NCI-H2227 treated with DMSO at 0.1 percent for 48 hours (cell line): ENCODE results near the gene CD247.

Source experiments
- DNase-seq: peaks from one replicate; lab custom pipeline; 2025; lab: John Stamatoyannopoulos, UW

The CD247 gene

DNA sequence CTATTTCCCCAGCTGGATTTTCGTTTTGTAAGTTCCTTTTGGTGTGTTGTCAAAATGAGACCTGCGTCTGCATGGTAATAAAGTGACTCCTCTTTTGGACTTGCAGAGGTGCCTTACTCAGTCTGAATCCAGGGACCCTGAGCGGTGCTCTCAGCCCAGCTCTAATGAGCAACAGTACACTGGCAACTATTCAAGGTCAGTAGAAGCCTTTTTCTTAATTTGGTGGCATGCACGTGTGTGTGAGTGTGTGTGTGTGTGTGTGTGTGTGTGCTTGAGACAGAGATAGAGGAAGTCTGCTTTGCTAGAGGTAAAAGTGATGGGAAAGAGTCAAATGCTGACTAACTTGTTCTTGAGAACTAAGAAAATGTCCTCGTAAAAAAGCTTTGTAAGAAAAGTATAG, 105.4 kb downstream of the CD247 start:
- no peak for DNase-seq

DNA sequence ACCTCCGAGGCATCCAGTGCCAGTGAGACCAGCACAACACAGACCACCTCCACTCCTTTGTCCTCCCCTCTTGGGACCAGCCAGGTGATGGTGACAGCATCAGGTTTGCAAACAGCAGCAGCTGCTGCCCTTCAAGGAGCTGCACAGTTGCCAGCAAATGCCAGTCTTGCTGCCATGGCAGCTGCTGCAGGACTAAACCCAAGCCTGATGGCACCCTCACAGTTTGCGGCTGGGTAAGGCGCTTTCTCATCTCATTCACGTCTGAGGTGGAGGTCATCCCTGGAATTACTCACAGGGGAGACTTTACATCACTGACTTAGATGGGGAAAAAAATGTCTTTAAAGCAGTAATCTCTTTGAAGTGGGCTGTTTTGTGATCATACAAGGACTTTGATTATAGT, 106.3 kb downstream of the CD247 start:
- DNase-seq, result no peak

DNA sequence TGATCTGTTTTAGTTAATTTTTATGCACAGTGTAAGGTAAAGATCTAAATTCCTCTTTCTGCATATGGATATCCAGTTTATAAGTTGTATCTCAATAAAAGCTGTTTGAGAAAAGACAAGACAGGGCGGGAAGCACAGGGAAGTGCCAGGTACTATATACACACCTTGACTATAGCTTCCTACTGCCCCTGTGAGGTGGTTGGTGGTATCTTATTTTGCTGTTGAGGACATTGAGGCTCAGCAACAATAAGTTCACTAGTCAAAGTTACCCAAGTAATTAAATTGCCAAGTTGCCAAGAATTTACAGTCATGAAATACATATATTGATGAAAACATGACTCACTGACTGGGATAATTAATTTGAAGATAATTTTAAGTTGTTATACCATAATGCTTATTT, 109.1 kb downstream of the CD247 start:
- DNase-seq, result no peak

DNA sequence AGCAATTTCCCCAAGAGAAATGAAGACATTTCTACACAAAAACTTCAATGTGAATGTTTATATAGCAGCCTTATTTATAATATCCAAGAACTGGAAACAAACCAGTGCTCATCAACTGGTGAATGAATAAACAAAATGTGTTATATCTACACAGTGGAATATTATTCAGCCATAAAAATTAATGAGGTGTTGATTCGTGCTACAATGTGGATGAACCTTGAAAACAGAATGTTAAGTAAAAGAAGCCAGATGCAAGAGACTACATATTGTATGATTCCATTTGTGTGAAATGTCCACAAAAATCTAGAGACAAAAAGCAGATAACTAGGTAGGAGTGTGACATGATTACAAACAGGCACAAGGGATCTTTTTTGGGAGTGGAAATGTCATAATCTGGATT, 110.0 kb downstream of the CD247 start:
- no peak for DNase-seq

DNA sequence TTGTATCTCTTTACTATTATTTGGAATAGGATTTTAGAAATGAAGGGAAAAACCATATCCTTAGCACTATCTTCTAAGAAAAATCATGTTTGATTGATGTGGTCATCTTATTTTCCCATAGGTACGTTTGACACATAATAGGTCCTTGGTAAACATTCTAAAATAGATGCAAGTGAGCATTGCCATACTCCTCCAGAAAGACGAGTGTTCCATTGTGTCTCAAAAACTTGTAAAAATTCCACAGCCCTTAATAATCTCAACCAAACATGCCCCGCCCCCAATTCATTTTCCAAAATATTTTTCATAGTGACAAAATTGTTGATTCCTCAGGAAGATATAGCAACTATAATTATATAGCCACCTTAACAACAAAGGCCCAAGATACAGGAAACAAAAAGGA, 113.4 kb downstream of the CD247 start:
- DNase-seq, result no peak

DNA sequence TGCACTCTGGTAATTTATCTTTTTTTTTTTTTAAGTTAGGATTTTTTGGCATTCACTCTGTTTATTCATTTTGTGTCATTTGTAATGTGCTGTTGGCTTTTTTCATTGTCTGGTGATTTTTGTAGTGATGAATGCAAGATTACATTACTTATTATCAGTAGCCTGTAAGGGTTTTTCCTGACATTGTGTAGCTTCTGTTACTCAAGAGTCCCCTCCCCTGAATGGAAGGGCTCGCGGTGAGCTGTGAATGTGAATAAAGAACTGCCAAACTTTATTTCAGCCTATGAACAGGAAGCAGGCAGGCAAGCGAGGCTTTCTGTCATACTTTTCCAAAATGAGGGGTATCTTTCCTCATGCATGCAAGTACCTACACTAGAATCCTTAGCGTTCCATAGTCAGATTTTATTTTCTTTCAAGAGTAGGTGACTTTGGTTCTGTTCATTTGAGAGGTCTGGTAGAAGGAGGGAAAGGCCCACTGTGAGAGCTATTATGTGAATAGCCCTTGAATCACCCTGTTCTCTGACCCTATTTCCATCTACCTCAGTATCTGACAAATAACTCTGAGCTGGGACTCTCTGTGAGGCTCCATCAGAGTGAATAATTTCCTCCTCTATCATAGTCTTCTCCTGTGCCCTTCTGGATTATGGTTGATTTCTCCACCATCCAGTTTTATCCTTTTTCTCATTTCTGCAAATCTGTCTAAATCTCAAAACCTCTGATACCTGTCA, 114.0 kb downstream of the CD247 start:
- DNase-seq, result no peak

DNA sequence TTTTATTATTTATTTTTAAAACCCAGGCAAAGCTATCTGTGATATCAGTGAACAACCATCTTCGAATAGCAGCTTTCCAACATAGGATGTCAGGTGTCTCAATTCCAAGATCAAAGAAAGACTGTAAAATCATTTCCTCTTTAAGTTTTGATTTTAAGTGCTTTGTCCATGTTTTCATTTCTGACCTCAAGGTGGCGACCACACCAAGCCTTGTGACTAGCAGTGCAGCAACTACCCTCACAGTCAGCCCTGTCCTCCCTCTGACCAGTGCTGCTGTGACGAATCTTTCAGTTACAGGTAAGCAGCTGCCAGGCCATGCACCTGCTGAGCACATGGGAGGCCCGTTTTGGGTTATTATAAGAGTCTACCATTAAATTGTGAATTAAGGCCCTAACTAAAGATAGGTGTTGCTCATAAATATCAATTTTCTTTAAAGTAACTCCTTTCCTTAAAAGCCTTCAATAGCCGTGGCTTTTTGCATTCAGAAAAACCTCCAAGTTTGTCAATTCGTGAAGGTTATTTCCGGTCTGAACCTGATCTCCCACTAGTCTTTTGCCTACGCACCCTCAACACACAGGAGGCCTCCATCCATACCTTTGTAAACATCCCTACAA, 117.0 kb downstream of the CD247 start:
- DNase-seq, result peak; percentile 26

DNA sequence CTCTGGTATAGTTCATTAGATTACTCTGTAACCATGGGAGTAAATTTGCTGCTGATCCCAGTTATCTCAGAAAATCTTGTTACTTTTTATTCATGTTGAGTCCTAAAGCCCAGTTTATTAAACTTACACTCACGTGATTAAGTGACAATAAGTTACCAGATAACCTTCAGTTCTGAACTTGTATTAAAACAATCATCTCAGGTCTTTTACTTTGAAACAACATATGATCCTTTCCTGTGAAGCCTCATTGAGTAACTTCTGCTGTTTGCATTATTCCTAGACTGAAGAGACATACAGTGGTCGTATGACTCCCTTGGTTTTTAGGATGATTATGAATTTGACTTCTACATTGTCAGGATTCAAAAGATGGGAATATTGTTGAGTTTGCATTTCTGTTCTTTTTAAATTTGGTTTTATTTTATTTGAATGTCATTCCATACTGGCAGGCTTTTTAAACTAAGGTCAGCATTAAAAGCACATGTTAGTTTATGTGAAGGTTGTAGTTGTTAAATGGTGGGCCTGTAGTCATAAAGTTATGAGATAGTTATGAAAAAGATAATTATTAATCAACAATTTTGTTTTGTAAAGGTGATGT, 117.9 kb downstream of the CD247 start:
- no peak for DNase-seq

DNA sequence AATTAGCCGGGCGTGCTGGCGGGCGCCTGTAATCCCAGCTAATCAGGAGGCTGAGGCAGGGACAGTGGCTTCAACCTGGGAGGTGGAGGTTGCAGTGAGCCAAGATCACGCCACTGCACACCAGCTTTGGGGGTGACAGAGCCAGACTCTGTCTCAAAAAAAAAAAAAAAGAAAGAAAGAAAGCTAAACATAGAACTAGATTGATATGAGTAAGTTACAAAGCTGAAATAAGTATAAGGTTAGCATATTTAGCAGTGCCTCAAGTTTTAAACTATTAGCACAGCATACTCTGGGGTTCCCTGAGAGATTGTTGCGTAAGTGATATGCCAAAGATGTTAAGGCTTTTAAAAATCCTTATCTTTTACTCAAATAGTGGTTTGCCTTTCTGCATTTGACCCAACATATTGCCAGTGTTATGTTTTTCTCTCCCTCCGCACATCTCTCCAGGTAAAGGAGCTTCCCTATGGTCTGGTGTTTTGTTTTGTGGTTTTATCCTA, 126.1 kb downstream of the CD247 start:
- DNase-seq, result no peak

DNA sequence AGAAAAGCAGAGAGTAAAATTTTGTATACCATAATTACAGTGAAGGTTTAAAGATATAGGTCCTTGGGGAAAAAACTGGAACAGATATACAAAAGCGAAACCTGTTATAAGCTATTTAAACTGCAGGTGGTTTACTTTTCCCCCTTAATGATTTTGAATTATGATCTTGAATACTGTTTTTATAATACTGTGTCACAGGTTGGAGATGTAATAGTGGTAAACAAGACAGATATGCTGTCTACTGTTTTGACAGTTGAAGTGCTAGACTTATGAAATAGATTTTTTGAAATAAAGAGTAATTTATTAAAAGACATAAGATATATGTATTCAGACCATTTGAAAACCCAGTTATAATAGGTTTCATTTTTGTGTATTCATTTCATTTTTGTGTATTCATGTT, 129.4 kb downstream of the CD247 start:
- no peak for DNase-seq

DNA sequence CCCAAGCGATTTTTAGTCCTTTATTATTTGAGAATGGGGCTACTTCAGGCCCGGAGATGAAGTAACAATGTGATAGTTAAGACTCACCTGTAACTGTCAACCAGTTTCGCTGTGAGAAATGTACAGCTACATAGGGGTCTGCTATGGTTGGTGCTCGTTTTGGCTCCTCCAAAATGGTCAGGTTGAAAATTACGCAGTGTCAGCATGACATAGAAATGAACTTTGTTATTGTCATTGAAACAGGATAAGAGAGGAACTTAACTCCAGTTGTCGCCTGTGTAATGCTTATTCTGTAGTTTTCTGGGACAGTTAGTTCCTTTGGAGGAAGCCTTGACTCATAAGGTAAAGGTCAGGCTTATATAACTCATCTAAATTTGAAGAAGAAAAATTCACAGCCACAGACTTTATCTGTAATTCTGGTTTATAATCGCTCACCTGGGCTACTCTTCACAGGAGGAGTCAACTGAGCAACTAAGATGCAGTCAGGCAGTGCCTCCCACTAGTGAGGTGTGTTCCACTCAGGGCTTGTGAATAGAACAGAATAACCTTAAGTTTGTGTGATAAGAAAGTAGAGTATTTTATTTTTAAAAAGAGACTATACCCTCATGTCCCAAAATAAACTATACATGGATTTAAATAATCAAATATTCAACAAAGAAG, 130.9 kb downstream of the CD247 start:
- no peak for DNase-seq
